ENCODE measurements around the gene PAX8. TPM values are rescaled to one million over a fixed set of nuclear protein-coding genes. Genes with fewer than 3 reads are reported as not detected.
A peak's percentile ranks its signal among the peaks of the same experiment; 100 is the strongest.

Gene PAX8
- total and polyA plus RNA-seq, 10 of the 15 experiments (the other 5 are each of a cell fraction or from before 2014, with no cell fraction given): 0.16 to 2.5 (median 0.97) TPM

DNA sequence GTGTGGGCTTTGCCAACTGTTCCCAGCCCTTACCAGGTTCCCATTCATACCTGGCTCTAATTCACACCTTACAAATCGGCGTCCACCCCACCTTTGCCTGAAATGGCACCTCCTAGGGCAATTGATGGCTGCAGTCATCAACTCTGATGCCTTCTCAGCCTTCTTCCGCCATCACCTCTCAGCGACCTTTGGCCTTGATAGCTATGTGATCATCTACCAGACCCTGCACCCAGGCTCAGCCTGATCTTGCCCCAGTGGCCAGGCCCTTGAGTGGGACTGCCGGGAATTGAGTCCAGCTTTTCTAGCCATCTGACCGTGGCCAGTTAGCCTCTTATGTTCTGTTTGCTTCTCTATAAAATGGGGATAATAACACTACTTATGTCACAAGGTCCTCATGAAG is 72.5 kb downstream of the PAX8 start:
- H4K20me1 ChIP-seq (ENCODE audit: control insufficient read depth, insufficient read depth): no peaks in the 10 kb centered on the region
- DNase-seq (ENCODE audit: low read depth, low spot score): no peak
- in situ Hi-C loops (cut with MboI) (no loop called here), intact Hi-C loops (cut with micrococcal nuclease; ENCODE audit: unreplicated experiment) (no loop called here)
- SMC1A ChIA-PET (ENCODE audit: uncharacterized antibody, unreplicated experiment): interaction anchor here (0.7 to 3.6 kb wide), 2 partner anchors 69 to 184 kb away, joined by 3 to 21 read pairs; no protein-coding TSS in a partner anchor
- H3K36me3 ChIP-seq (ENCODE audit: control insufficient read depth in 2 of 2, insufficient read depth in 2 of 2, low read length in 1 of 2): peaks cover 0 to 9% of the 10 kb centered on the region in 2 experiments; a peak in 3 of 4 replicates
- H3K9me3 ChIP-seq (replicated peaks; ENCODE audit: control insufficient read depth, insufficient read depth, low read length): no peaks in the 10 kb centered on the region
- H3K27ac ChIP-seq (ENCODE audit: control insufficient read depth, insufficient read depth): no peak overlapping the region
- RAD21 ChIA-PET (ENCODE audit: unreplicated experiment): interaction anchor here (1.6 kb wide), 1 partner anchor 32 kb away, joined by 4 read pairs; no protein-coding TSS in a partner anchor
- FAIRE-seq: no peak
- H3K4me2 ChIP-seq (ENCODE audit: control insufficient read depth, insufficient read depth): no peak overlapping the region
- H3K27me3 ChIP-seq (replicated peaks in 1 of 2; ENCODE audit: control insufficient read depth in 2 of 2, insufficient read depth in 2 of 2, low read length in 1 of 2): no peaks in the 10 kb centered on the region
- H3K4me3 ChIP-seq: no peak overlapping the region
- no peak overlapping the region for H3K9ac ChIP-seq (ENCODE audit: control insufficient read depth, insufficient read depth, low read length)
- H3K4me1 ChIP-seq (ENCODE audit: control insufficient read depth, insufficient read depth, low read length): no peaks in the 10 kb centered on the region
- no peak for TF ChIP-seq MYC (IDR thresholded peaks at IDR 0.05; ENCODE audit: insufficient read depth, insufficient read length, insufficient replicate concordance, low read length, severe bottlenecking)
- CTCF ChIA-PET: interaction anchor here (1.2 to 12.2 kb wide), 6 partner anchors 14 to 183 kb away, joined by 3 to 106 read pairs (median 20); partner anchors contain the start of gene PSD4
- POLR2A ChIA-PET: interaction anchor here (0.9 kb wide), 1 partner anchor 10 kb away, joined by 3 read pairs; no protein-coding TSS in a partner anchor
- WGBS (ENCODE audit: insufficient coverage, insufficient replicate concordance, low lambda C conversion rate, missing lambda C conversion rate): 79% methylated on average over 6 of the region's 6 CpGs
- H2AFZ ChIP-seq (ENCODE audit: control insufficient read depth, low read depth, low read length): no peak overlapping the region
- no peaks in the 10 kb centered on the region for H3K79me2 ChIP-seq (ENCODE audit: control insufficient read depth, insufficient read depth, low read length)
- no TSS peak for BruUV-seq (replicated peaks)
- ATAC-seq: no peak

GRCh38 chr2:113203901-113204519 is 74.7 kb downstream of the PAX8 start:
- TSS peak; percentile 38 for BruUV-seq (replicated peaks)
- no peak overlapping the region for H3K9ac ChIP-seq (ENCODE audit: control insufficient read depth, insufficient read depth, low read length)
- no peak overlapping the region for H3K4me2 ChIP-seq (ENCODE audit: control insufficient read depth, insufficient read depth)
- no peaks in the 10 kb centered on the region for H3K9me3 ChIP-seq (replicated peaks; ENCODE audit: control insufficient read depth, insufficient read depth, low read length)
- H3K36me3 ChIP-seq (ENCODE audit: control insufficient read depth in 2 of 2, insufficient read depth in 2 of 2, low read length in 1 of 2): peaks cover 16 to 20% of the 10 kb centered on the region in 2 experiments
- ChIA-PET CTCF (interaction anchor here (0.5 to 12.2 kb wide), 30 partner anchors 10 to 690 kb away, joined by 3 to 106 read pairs (median 5); partner anchors contain the start of gene PSD4), RAD21 (ENCODE audit: unreplicated experiment) (interaction anchor here (0.8 to 3.1 kb wide), 14 partner anchors 9 to 186 kb away, joined by 3 to 35 read pairs (median 4); partner anchors contain the start of gene PSD4), SMC1A (ENCODE audit: uncharacterized antibody, unreplicated experiment) (interaction anchor here (0.6 to 3.6 kb wide), 20 partner anchors 13 to 604 kb away, joined by 3 to 21 read pairs (median 4); partner anchors contain the start of gene PSD4), POLR2A (interaction anchor here (0.7 to 1.0 kb wide), 3 partner anchors 13 to 185 kb away, joined by 3 to 11 read pairs (median 3); no protein-coding TSS in a partner anchor)
- H3K4me1 ChIP-seq (ENCODE audit: control insufficient read depth, insufficient read depth, low read length): no peaks in the 10 kb centered on the region
- intact Hi-C loops (cut with micrococcal nuclease; ENCODE audit: unreplicated experiment) (loop anchor here (2.0 kb wide), 1 partner anchor 187 kb away; no protein-coding TSS in a partner anchor), in situ Hi-C loops (cut with MboI) (no loop called here)
- no peak overlapping the region for H2AFZ ChIP-seq (ENCODE audit: control insufficient read depth, low read depth, low read length)
- 30% methylated on average over 5 of the region's 5 CpGs for WGBS (ENCODE audit: insufficient coverage, insufficient replicate concordance, low lambda C conversion rate, missing lambda C conversion rate)
- no peaks in the 10 kb centered on the region for H3K79me2 ChIP-seq (ENCODE audit: control insufficient read depth, insufficient read depth, low read length)
- no peaks in the 10 kb centered on the region for H4K20me1 ChIP-seq (ENCODE audit: control insufficient read depth, insufficient read depth)
- peak; percentile 30 for DNase-seq (ENCODE audit: low read depth, low spot score)
- no peaks in the 10 kb centered on the region for H3K27me3 ChIP-seq (replicated peaks in 1 of 2; ENCODE audit: control insufficient read depth in 2 of 2, insufficient read depth in 2 of 2, low read length in 1 of 2)
- peak; percentile 89 for FAIRE-seq
- peak; percentile 88 for ATAC-seq
- H3K27ac ChIP-seq (ENCODE audit: control insufficient read depth, insufficient read depth): no peak overlapping the region
- no peak overlapping the region for H3K4me3 ChIP-seq
- peak; percentile 62 for TF ChIP-seq SMC3 (IDR thresholded peaks at IDR 0.05; ENCODE audit: borderline replicate concordance, low read length)
- TF ChIP-seq POLR2A (IDR thresholded peaks at IDR 0.05; ENCODE audit: low read depth, low read length): peak; percentile 58
- TF ChIP-seq EED (IDR thresholded peaks at IDR 0.05; ENCODE audit: low read depth): no peak
- no peak for TF ChIP-seq ZZZ3 (IDR thresholded peaks at IDR 0.05; ENCODE audit: control insufficient read depth, insufficient read length, low read depth)
- TF ChIP-seq RELA (IDR thresholded peaks at IDR 0.05; ENCODE audit: borderline replicate concordance, partially characterized antibody): no peak
- TF ChIP-seq CREM (IDR thresholded peaks at IDR 0.05; ENCODE audit: low read depth): no peak
- no peak for TF ChIP-seq SP1 (IDR thresholded peaks at IDR 0.05; ENCODE audit: low read depth, low read length)
- peak; percentile 90 for TF ChIP-seq POLR2AphosphoS2 (IDR thresholded peaks at IDR 0.05; ENCODE audit: low read depth, low read length)
- TF ChIP-seq RUNX3 (IDR thresholded peaks at IDR 0.05; ENCODE audit: low read length): peak; percentile 16; the same call in 1 of the 2 replicates
- no peak for TF ChIP-seq BCL11A (IDR thresholded peaks at IDR 0.05; ENCODE audit: low read depth, low read length)
- no peak for TF ChIP-seq BCL3 (IDR thresholded peaks at IDR 0.05; ENCODE audit: borderline replicate concordance, insufficient read depth, low read depth, low read length, poor library complexity, severe bottlenecking)
- no peak for TF ChIP-seq TAF1 (IDR thresholded peaks at IDR 0.05; ENCODE audit: borderline replicate concordance, low read depth, low read length)
- TF ChIP-seq POLR2AphosphoS5 (IDR thresholded peaks at IDR 0.05; ENCODE audit: low read length): peak; percentile 22; the same call in 1 of the 2 replicates

Measured in GM12878 (cell line).